GM04503 (cell line): ENCODE results near the gene SKI.

Source experiments
- DNase-seq: peaks from one replicate; pipeline ENCODE4 v3.0.0-alpha.2; 2012; ENCODE audit warnings: low read depth

Gene SKI

GRCh38 chr1:2275796-2276536, 47.8 kb downstream of the SKI start:
- DNase-seq: no peak

GRCh38 chr1:2276803-2277580, 48.9 kb downstream of the SKI start:
- DNase-seq: no peak

GRCh38 chr1:2277741-2278488, 49.8 kb downstream of the SKI start:
- DNase-seq: no peak

- no peak for DNase-seq
Measured at GRCh38 chr1:2278591-2279209, 50.6 kb downstream of the SKI start.

- DNase-seq: peak; percentile 55
Measured at GRCh38 chr1:2279210-2279639, 51.1 kb downstream of the SKI start.

GRCh38 chr1:2279817-2280216, 51.7 kb downstream of the SKI start:
- DNase-seq: no peak

- DNase-seq: no peak
Measured at GRCh38 chr1:2282556-2283270, 54.6 kb downstream of the SKI start.

- no peak for DNase-seq
Measured at GRCh38 chr1:2283371-2283990, 55.4 kb downstream of the SKI start.

- DNase-seq: no peak
Measured at GRCh38 chr1:2283991-2284895, 56.1 kb downstream of the SKI start.

GRCh38 chr1:2284932-2285331, 56.8 kb downstream of the SKI start:
- no peak for DNase-seq

- no peak for DNase-seq
Measured at GRCh38 chr1:2286923-2287322, 58.8 kb downstream of the SKI start.

- DNase-seq: no peak
Measured at GRCh38 chr1:2287649-2288048, 59.5 kb downstream of the SKI start.

GRCh38 chr1:2288311-2288710, 60.2 kb downstream of the SKI start:
- DNase-seq: no peak

GRCh38 chr1:2288816-2289536, 60.9 kb downstream of the SKI start:
- no peak for DNase-seq

- no peak for DNase-seq
Measured at GRCh38 chr1:2289607-2290006, 61.5 kb downstream of the SKI start.

- DNase-seq: no peak
Measured at GRCh38 chr1:2290171-2290578, 62.1 kb downstream of the SKI start.

- DNase-seq: peak; percentile 96
Measured at GRCh38 chr1:2290595-2291510, 62.7 kb downstream of the SKI start.

- DNase-seq: no peak
Measured at GRCh38 chr1:2291577-2291976, 63.5 kb downstream of the SKI start.
